ENCODE results near the gene CCDC9B.

DNA sequence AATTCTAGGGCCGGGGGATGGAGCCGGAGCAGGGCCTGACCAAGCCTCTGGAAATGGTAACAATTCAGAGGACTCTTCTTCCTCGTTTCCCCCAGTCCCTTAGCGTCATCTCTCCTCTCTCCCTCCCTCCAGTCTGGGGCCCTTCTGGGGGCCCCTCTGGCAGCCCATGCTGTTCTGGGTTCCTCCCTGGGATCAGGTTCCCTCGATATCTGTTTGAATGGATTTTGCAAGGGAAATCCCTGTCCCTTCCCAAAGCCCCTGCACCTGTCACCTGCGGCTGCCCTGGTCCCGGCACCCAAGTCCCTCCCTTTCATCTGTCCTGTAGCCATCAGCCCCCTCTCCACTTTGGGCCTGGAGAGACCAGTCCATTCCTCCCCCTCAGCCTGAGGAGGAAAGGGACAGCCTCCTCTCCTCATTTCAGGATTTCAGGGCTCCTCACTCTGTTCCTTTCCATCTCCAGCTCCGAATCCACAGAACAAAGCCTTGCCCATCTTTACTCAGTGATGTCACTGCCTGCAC lies 31.3 kb downstream of the CCDC9B start:
- TF ChIP-seq JUN (IDR thresholded peaks at IDR 0.05) = no peak
- TF ChIP-seq SREBF2 (IDR thresholded peaks at IDR 0.05) = no peak
